ENCODE measurements around the gene CAST.

DNA sequence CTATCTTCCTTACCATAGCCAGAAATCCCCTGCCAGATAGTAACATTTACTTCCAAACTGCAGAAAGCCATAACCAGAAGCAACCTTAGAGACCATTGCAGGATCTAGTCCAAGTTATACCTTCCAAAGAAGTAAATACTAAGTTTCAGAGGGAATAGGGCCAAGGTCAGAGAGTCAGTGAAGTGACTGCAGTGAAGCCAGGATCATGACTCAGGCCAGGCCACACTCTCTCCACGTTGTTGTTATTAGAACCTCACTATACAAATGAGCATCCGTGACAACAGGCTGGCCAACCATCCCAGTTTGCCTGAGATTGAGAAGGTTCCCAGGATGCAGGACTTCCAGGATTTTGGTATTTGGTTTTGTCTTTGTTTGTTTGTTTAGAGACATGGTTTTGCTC, 134.3 kb downstream of the CAST start:
- TF ChIP-seq, protein P1, sequence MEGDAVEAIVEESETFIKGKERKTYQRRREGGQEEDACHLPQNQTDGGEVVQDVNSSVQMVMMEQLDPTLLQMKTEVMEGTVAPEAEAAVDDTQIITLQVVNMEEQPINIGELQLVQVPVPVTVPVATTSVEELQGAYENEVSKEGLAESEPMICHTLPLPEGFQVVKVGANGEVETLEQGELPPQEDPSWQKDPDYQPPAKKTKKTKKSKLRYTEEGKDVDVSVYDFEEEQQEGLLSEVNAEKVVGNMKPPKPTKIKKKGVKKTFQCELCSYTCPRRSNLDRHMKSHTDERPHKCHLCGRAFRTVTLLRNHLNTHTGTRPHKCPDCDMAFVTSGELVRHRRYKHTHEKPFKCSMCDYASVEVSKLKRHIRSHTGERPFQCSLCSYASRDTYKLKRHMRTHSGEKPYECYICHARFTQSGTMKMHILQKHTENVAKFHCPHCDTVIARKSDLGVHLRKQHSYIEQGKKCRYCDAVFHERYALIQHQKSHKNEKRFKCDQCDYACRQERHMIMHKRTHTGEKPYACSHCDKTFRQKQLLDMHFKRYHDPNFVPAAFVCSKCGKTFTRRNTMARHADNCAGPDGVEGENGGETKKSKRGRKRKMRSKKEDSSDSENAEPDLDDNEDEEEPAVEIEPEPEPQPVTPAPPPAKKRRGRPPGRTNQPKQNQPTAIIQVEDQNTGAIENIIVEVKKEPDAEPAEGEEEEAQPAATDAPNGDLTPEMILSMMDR (IDR thresholded peaks at IDR 0.05), result no peak
- no peak for TF ChIP-seq ZFX (IDR thresholded peaks at IDR 0.05; ENCODE audit: borderline replicate concordance)
